HCT116 (cell line): ENCODE data around the gene PC. TPM values are rescaled to one million over a fixed set of nuclear protein-coding genes. Genes with fewer than 3 reads are reported as not detected.

Experiments used
- ATAC-seq: fragments of 200-7000 bp; cut with Tn5 transposase; 2 replicates; pipeline ENCODE4 v1.9.1; 2020; ENCODE audit warnings: mild to moderate bottlenecking, moderate library complexity
- BruUV-seq: library from RNA; stranded (reverse); fragments of 400-500 nt; replicated peaks from 2 replicates; lab custom pipeline; 2021; lab: Mats Ljungman, UMichigan
- CTCF ChIA-PET: fragments of 300-600 bp; sonication (Branson Sonifier 250); formaldehyde crosslinking; loops from one replicate; lab custom pipeline; 2021; ENCODE audit warnings: antibody characterized with exemption; lab: Charles Lee
- POLR2A ChIA-PET: fragments of 300-600, 350-600 bp; sonication (Branson Sonifier 250); formaldehyde crosslinking; loops from one replicate; lab custom pipeline; 2021; ENCODE audit warnings: antibody characterized with exemption; lab: Charles Lee
- RAD21 ChIA-PET, 2 experiments: fragments of 300-600 bp; sonication (Branson Sonifier 250); formaldehyde crosslinking; loops; one replicate each; lab custom pipeline; 2023; ENCODE audit warnings: low total read pairs in 2 of 2; ENCODE audit not compliant: uncharacterized antibody in 2 of 2, unreplicated experiment in 2 of 2, low non-redundant PET in 1 of 2; lab: Charles Lee
- DNase-seq: peaks from one replicate; pipeline ENCODE4 v3.0.0-alpha.2; 2010; ENCODE audit warnings: low read depth, low spot score
- H2AFZ ChIP-seq: fragments of 200-600 bp; shearing (Covaris generic), sonication (generic); 2 replicates; pipeline ENCODE4 v1.6.1; 2017; ENCODE audit warnings: low read depth, mixed run types, mixed read lengths, antibody characterized with exemption, low read length; ENCODE audit not compliant: poor library complexity, severe bottlenecking
- H3K27ac ChIP-seq: 2 replicates; pipeline ENCODE4 v1.5.1; 2012; ENCODE audit warnings: low read depth, low read length
- H3K27me3 ChIP-seq: fragments of 200-600 bp; sonication (generic); 2 replicates; pipeline ENCODE4 v1.6.1; 2016; ENCODE audit warnings: mixed run types, low read length, mixed read lengths; ENCODE audit not compliant: insufficient read depth
- H3K36me3 ChIP-seq, 2 experiments: fragments of 200-500 bp in 1 of 2; fragments of 200-600 bp in 1 of 2; sonication (Bioruptor generic) in 1 of 2; sonication (generic) in 1 of 2; 2 replicates each; pipeline versions ENCODE4 v1.5.1 to v1.6.1; 2014 to 2016; ENCODE audit warnings: low read length in 2 of 2, inconsistent platforms in 1 of 2, mixed read lengths in 1 of 2, mixed run types in 1 of 2; ENCODE audit not compliant: insufficient read depth in 2 of 2, control insufficient read depth in 1 of 2
- H3K4me1 ChIP-seq, 2 experiments: fragments of 200-600 bp in 1 of 2; sonication (generic) in 1 of 2; 2 replicates each; pipeline versions ENCODE4 v1.5.1 to v1.6.1; 2012 to 2017; ENCODE audit warnings: low read length in 2 of 2, inconsistent platforms in 1 of 2, mild to moderate bottlenecking in 1 of 2, mixed read lengths in 1 of 2, mixed run types in 1 of 2, moderate library complexity in 1 of 2; ENCODE audit not compliant: insufficient read depth in 2 of 2, control insufficient read depth in 1 of 2
- H3K4me2 ChIP-seq: fragments of 200-600 bp; sonication (generic); 2 replicates; pipeline ENCODE4 v1.6.1; 2017; ENCODE audit warnings: mixed run types, low read length, mixed read lengths
- H3K4me3 ChIP-seq, 2 experiments: fragments of 200-600 bp in 1 of 2; sonication (generic) in 1 of 2; replicated peaks in 1 of 2; 2 replicates each; pipeline ENCODE4 v1.5.1; 2011 to 2016; ENCODE audit warnings: low read length in 2 of 2, control low read depth in 1 of 2, low read depth in 1 of 2, mild to moderate bottlenecking in 1 of 2, mixed read lengths in 1 of 2, mixed run types in 1 of 2
- H3K79me2 ChIP-seq: fragments of 200-600 bp; sonication (generic); 2 replicates; pipeline ENCODE4 v1.6.1; 2017; ENCODE audit warnings: mild to moderate bottlenecking, mixed run types, low read length, moderate library complexity, mixed read lengths; ENCODE audit not compliant: insufficient read depth
- H3K9ac ChIP-seq: fragments of 200-600 bp; sonication (generic); 2 replicates; pipeline ENCODE4 v1.6.1; 2016; ENCODE audit warnings: low read length, mixed read lengths
- H3K9me2 ChIP-seq: fragments of 200-600 bp; sonication (generic), shearing (Covaris generic); 2 replicates; pipeline ENCODE4 v1.6.1; 2017; ENCODE audit warnings: mixed run types, mild to moderate bottlenecking, moderate library complexity; ENCODE audit not compliant: insufficient read depth
- H3K9me3 ChIP-seq, 2 experiments: fragments of 200-500 bp in 1 of 2; fragments of 200-600 bp in 1 of 2; sonication (Bioruptor generic) in 1 of 2; sonication (generic) in 1 of 2; 2 replicates each; pipeline ENCODE4 v1.6.1; 2014 to 2017; ENCODE audit warnings: low read length in 2 of 2, mixed read lengths in 2 of 2, inconsistent platforms in 1 of 2, low read depth in 1 of 2, mild to moderate bottlenecking in 1 of 2, mixed run types in 1 of 2, moderate library complexity in 1 of 2; ENCODE audit not compliant: control insufficient read depth in 1 of 2, insufficient read depth in 1 of 2
- H4K20me1 ChIP-seq: fragments of 200-600 bp; sonication (generic), shearing (Covaris generic); 2 replicates; pipeline ENCODE4 v1.6.1; 2017; ENCODE audit warnings: mixed run types, mild to moderate bottlenecking, moderate library complexity; ENCODE audit not compliant: insufficient read depth
- CBX3 ChIP-seq: IDR thresholded peaks from 2 replicates; pipeline ENCODE4 v1.6.1; 2012; ENCODE audit warnings: low read depth
- CEBPB ChIP-seq: IDR thresholded peaks from 2 replicates; pipeline ENCODE4 v1.6.1; 2012; ENCODE audit warnings: low read depth
- ELF1 ChIP-seq: IDR thresholded peaks from 2 replicates; pipeline ENCODE4 v1.6.1; 2012; ENCODE audit warnings: low read depth, borderline replicate concordance
- EZH2 ChIP-seq: fragments of 200-600 bp; sonication (generic); IDR thresholded peaks from 2 replicates; pipeline ENCODE4 v1.6.1; 2017; ENCODE audit warnings: antibody characterized with exemption, mixed run types
- EZH2phosphoT487 ChIP-seq: fragments of 200-600 bp; IDR thresholded peaks from 2 replicates; pipeline ENCODE4 v1.6.1; 2018; ENCODE audit warnings: antibody characterized with exemption, borderline replicate concordance
- FOSL1 ChIP-seq: IDR thresholded peaks from 2 replicates; pipeline ENCODE4 v1.6.1; 2012; ENCODE audit warnings: low read depth
- JUND ChIP-seq: IDR thresholded peaks from 2 replicates; pipeline ENCODE4 v1.6.1; 2012
- MAX ChIP-seq: IDR thresholded peaks from 2 replicates; pipeline ENCODE4 v1.6.1; 2012
- POLR2A ChIP-seq: IDR thresholded peaks from 2 replicates; pipeline ENCODE4 v1.7.0; 2011; ENCODE audit warnings: borderline replicate concordance; ENCODE audit not compliant: insufficient read depth, insufficient read length; ENCODE audit errors: extremely low read depth
- POLR2AphosphoS5 ChIP-seq: IDR thresholded peaks from 2 replicates; pipeline ENCODE4 v1.6.1; 2011; ENCODE audit warnings: mild to moderate bottlenecking, low read depth, low read length, moderate library complexity
- SIN3A ChIP-seq: IDR thresholded peaks from 2 replicates; pipeline ENCODE4 v1.6.1; 2012; ENCODE audit warnings: low read depth
- SP1 ChIP-seq: IDR thresholded peaks from 2 replicates; pipeline ENCODE4 v1.6.1; 2012; ENCODE audit warnings: low read depth
- SRF ChIP-seq: IDR thresholded peaks from 2 replicates; pipeline ENCODE4 v1.6.1; 2012; ENCODE audit warnings: low read depth
- ZFX ChIP-seq: fragments of 450-650 bp; IDR thresholded peaks from 2 replicates; pipeline ENCODE4 v1.6.1; 2017
- ZNF274 ChIP-seq: fragments of 200-500 bp; sonication (Bioruptor generic); IDR thresholded peaks from 2 replicates; pipeline ENCODE4 v1.6.1; 2014; ENCODE audit warnings: mild to moderate bottlenecking, low read depth, low read length, inconsistent platforms
- intact Hi-C: fragments of 100-400 bp; cut with micrococcal nuclease; formaldehyde crosslinking; loops from 2 replicates; pipeline ENCODE4 v1.10.0; 2022
- total RNA-seq: library from RNA; stranded (reverse); gene quantifications from one replicate; pipeline ENCODE4 v1.2.1, GENCODE V29; 2021; ENCODE audit not compliant: unreplicated experiment
- TF ChIP-seq, protein P1 (sequence below): IDR thresholded peaks from 2 replicates; pipeline ENCODE4 v1.6.1; 2012
- TF ChIP-seq, protein P2 (sequence below): IDR thresholded peaks from 2 replicates; pipeline ENCODE4 v1.6.1; 2011; ENCODE audit warnings: mild to moderate bottlenecking, low read length, moderate library complexity; ENCODE audit not compliant: insufficient replicate concordance; ENCODE audit errors: extremely low read depth
- TF ChIP-seq, protein P3 (sequence below), 3 experiments: fragments of 200-600 bp in 1 of 3; sonication (generic) in 1 of 3; IDR thresholded peaks in 2 of 3; conservative IDR thresholded peaks in 1 of 3; 2 replicates each; pipeline ENCODE4 v1.5.1; 2012 to 2017; ENCODE audit warnings: low read depth in 2 of 3, low read length in 2 of 3, antibody characterized with exemption in 1 of 3, borderline replicate concordance in 1 of 3, control low read depth in 1 of 3, mild to moderate bottlenecking in 1 of 3, mixed read lengths in 1 of 3, mixed run types in 1 of 3, moderate library complexity in 1 of 3; ENCODE audit not compliant: insufficient read depth in 1 of 3

The PC gene
- total RNA-seq, 1 experiment from 2014 or later = 24.1 TPM

- peaks cover 4 to 18% of the 10 kb centered on the region in 2 experiments; a peak in 3 of 4 replicates for H3K4me1 ChIP-seq
- H3K36me3 ChIP-seq = no peaks in the 10 kb centered on the region
- no peak for ATAC-seq
- no peak overlapping the region for H3K9ac ChIP-seq
- TF ChIP-seq, protein P1, sequence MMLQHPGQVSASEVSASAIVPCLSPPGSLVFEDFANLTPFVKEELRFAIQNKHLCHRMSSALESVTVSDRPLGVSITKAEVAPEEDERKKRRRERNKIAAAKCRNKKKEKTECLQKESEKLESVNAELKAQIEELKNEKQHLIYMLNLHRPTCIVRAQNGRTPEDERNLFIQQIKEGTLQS = no peak
- no peak for TF ChIP-seq FOSL1
- no peak for TF ChIP-seq ZFX
- no peak for TF ChIP-seq JUND
- TF ChIP-seq POLR2AphosphoS5 = no peak
- TF ChIP-seq SP1 = no peak
- no peak for TF ChIP-seq SRF
- no peak for TF ChIP-seq EZH2
- TF ChIP-seq, protein P2, sequence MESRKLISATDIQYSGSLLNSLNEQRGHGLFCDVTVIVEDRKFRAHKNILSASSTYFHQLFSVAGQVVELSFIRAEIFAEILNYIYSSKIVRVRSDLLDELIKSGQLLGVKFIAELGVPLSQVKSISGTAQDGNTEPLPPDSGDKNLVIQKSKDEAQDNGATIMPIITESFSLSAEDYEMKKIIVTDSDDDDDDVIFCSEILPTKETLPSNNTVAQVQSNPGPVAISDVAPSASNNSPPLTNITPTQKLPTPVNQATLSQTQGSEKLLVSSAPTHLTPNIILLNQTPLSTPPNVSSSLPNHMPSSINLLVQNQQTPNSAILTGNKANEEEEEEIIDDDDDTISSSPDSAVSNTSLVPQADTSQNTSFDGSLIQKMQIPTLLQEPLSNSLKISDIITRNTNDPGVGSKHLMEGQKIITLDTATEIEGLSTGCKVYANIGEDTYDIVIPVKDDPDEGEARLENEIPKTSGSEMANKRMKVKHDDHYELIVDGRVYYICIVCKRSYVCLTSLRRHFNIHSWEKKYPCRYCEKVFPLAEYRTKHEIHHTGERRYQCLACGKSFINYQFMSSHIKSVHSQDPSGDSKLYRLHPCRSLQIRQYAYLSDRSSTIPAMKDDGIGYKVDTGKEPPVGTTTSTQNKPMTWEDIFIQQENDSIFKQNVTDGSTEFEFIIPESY = no peak
- no peak for TF ChIP-seq SIN3A
- TF ChIP-seq POLR2A = no peak
- TF ChIP-seq, protein P3, sequence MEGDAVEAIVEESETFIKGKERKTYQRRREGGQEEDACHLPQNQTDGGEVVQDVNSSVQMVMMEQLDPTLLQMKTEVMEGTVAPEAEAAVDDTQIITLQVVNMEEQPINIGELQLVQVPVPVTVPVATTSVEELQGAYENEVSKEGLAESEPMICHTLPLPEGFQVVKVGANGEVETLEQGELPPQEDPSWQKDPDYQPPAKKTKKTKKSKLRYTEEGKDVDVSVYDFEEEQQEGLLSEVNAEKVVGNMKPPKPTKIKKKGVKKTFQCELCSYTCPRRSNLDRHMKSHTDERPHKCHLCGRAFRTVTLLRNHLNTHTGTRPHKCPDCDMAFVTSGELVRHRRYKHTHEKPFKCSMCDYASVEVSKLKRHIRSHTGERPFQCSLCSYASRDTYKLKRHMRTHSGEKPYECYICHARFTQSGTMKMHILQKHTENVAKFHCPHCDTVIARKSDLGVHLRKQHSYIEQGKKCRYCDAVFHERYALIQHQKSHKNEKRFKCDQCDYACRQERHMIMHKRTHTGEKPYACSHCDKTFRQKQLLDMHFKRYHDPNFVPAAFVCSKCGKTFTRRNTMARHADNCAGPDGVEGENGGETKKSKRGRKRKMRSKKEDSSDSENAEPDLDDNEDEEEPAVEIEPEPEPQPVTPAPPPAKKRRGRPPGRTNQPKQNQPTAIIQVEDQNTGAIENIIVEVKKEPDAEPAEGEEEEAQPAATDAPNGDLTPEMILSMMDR (IDR thresholded peaks at IDR 0.05 in 2 of 3, conservative IDR thresholded peaks at IDR 0.05 in 1 of 3; ENCODE audit: borderline replicate concordance in 1 of 3, insufficient read depth in 1 of 3, low read depth in 2 of 3, low read length in 2 of 3) = no peak
- TF ChIP-seq ELF1 = no peak
- no peak for TF ChIP-seq CEBPB
- no peak for TF ChIP-seq EZH2phosphoT487
- TF ChIP-seq CBX3 = no peak
- no peak for TF ChIP-seq ZNF274
- no peak for TF ChIP-seq MAX
- TF ChIP-seq, all 23 proteins: peak for 0
- H2AFZ ChIP-seq = no peak overlapping the region
- H3K4me3 ChIP-seq = no peak overlapping the region
- CTCF ChIA-PET = no interaction called here
- H3K9me3 ChIP-seq = no peaks in the 10 kb centered on the region
- H3K79me2 ChIP-seq = no peaks in the 10 kb centered on the region
- H3K27me3 ChIP-seq = no peaks in the 10 kb centered on the region
- POLR2A ChIA-PET = no interaction called here
- H3K27ac ChIP-seq = no peak overlapping the region
- H3K4me2 ChIP-seq = no peak overlapping the region
- intact Hi-C loops = no loop called here
- RAD21 ChIA-PET = interaction anchor here in 1 of 2 experiments (1.7 kb wide), 1 partner anchor 13 kb away, joined by 3 read pairs; no protein-coding TSS in a partner anchor
- H3K9me2 ChIP-seq = no peaks in the 10 kb centered on the region
- DNase-seq = no peak
- H4K20me1 ChIP-seq = no peaks in the 10 kb centered on the region
- BruUV-seq = no TSS peak
Measured at GRCh38 chr11:66962801-66963200, 4.6 kb upstream of the PC start.
